Neural cell (in vitro differentiated cells): ENCODE results near the gene MFSD2A. TPM values are rescaled to one million over a fixed set of nuclear protein-coding genes. Genes with fewer than 3 reads are reported as not detected.

Experiments used
- H2AFZ ChIP-seq: fragments of 200-600, 300-800 bp; sonication (generic), shearing (Covaris generic); 2 replicates; pipeline ENCODE4 v1.6.0; 2014; ENCODE audit warnings: low read depth, mild to moderate bottlenecking, antibody characterized with exemption, low read length, moderate library complexity
- H3F3A ChIP-seq: fragments of 200-600 bp; shearing (Covaris generic); 2 replicates; pipeline ENCODE4 v1.6.1; 2016; ENCODE audit warnings: mild to moderate bottlenecking, moderate library complexity, mixed read lengths, antibody characterized with exemption, low read length; ENCODE audit not compliant: insufficient read depth, poor library complexity, severe bottlenecking
- H3K27ac ChIP-seq: fragments of 200-600, 300-800 bp; sonication (generic), shearing (Covaris generic); 2 replicates; pipeline ENCODE4 v1.5.1; 2014; ENCODE audit warnings: mild to moderate bottlenecking, low read length, moderate library complexity
- H3K27me3 ChIP-seq: fragments of 300-800, 200-600 bp; sonication (generic), shearing (Covaris generic); 2 replicates; pipeline ENCODE4 v1.6.0; 2014; ENCODE audit warnings: mild to moderate bottlenecking, low read depth, low read length, moderate library complexity; ENCODE audit not compliant: insufficient read depth
- H3K36me3 ChIP-seq: fragments of 300-800, 200-600 bp; sonication (generic), shearing (Covaris generic); 2 replicates; pipeline ENCODE4 v1.5.1; 2014; ENCODE audit warnings: mild to moderate bottlenecking, antibody characterized with exemption, low read length, moderate library complexity; ENCODE audit not compliant: insufficient read depth
- H3K4me2 ChIP-seq: fragments of 300-800, 200-600 bp; sonication (generic), shearing (Covaris generic); 2 replicates; pipeline ENCODE4 v1.6.0; 2014; ENCODE audit warnings: mild to moderate bottlenecking, low read length
- H3K4me3 ChIP-seq: fragments of 300-800, 200-600 bp; sonication (generic), shearing (Covaris generic); 2 replicates; pipeline ENCODE4 v1.5.1; 2014; ENCODE audit warnings: mild to moderate bottlenecking, low read length, moderate library complexity
- H3K79me2 ChIP-seq: fragments of 200-600 bp; shearing (Covaris generic); replicated peaks from 2 replicates; pipeline ENCODE4 v1.6.0; 2014; ENCODE audit warnings: mild to moderate bottlenecking, low read length, moderate library complexity; ENCODE audit not compliant: insufficient read depth
- H3K9ac ChIP-seq: fragments of 300-800, 200-600 bp; sonication (generic), shearing (Covaris generic); 2 replicates; pipeline ENCODE4 v1.6.1; 2016; ENCODE audit warnings: mild to moderate bottlenecking, low read length, mixed read lengths
- H3K9me2 ChIP-seq: fragments of 200-600 bp; shearing (Covaris generic); 2 replicates; pipeline ENCODE4 v1.6.1; 2016; ENCODE audit warnings: mild to moderate bottlenecking, low read length, mixed read lengths; ENCODE audit not compliant: insufficient read depth
- H3K9me3 ChIP-seq: fragments of 200-600, 300-800 bp; sonication (generic), shearing (Covaris generic); 2 replicates; pipeline ENCODE4 v1.6.1; 2016; ENCODE audit warnings: mild to moderate bottlenecking, mixed run types, low read length, moderate library complexity, mixed read lengths
- H4K20me1 ChIP-seq: fragments of 200-600 bp; shearing (Covaris generic); 2 replicates; pipeline ENCODE4 v1.6.1; 2016; ENCODE audit warnings: mild to moderate bottlenecking, mixed run types; ENCODE audit not compliant: insufficient read depth
- EP300 ChIP-seq: fragments of 450-650 bp; conservative IDR thresholded peaks from 2 replicates; pipeline ENCODE4 v1.6.1; 2014; ENCODE audit warnings: antibody characterized with exemption, mild to moderate bottlenecking, moderate library complexity; ENCODE audit not compliant: poor library complexity, severe bottlenecking
- EZH2 ChIP-seq: fragments of 200-600, 300-800 bp; shearing (Covaris generic), sonication (generic); IDR thresholded peaks from 2 replicates; pipeline ENCODE4 v1.6.1; 2014; ENCODE audit warnings: antibody characterized with exemption, low read length, borderline replicate concordance, mild to moderate bottlenecking; ENCODE audit not compliant: insufficient read depth, poor library complexity, severe bottlenecking
- MXI1 ChIP-seq: fragments of 450-650 bp; conservative IDR thresholded peaks from 2 replicates; pipeline ENCODE4 v1.6.1; 2014; ENCODE audit warnings: antibody characterized with exemption, mild to moderate bottlenecking; ENCODE audit not compliant: poor library complexity, severe bottlenecking
- POLR2AphosphoS5 ChIP-seq: IDR thresholded peaks from 2 replicates; pipeline ENCODE4 v1.6.1; 2012
- RAD21 ChIP-seq: fragments of 450-650 bp; conservative IDR thresholded peaks from 2 replicates; pipeline ENCODE4 v1.6.1; 2014; ENCODE audit warnings: antibody characterized with exemption, mild to moderate bottlenecking, moderate library complexity
- REST ChIP-seq: IDR thresholded peaks from 2 replicates; pipeline ENCODE4 v1.6.1; 2012; ENCODE audit warnings: borderline replicate concordance
- SMC3 ChIP-seq: fragments of 450-650 bp; conservative IDR thresholded peaks from 2 replicates; pipeline ENCODE4 v1.6.1; 2014; ENCODE audit warnings: antibody characterized with exemption, mild to moderate bottlenecking, moderate library complexity; ENCODE audit not compliant: poor library complexity
- TAF1 ChIP-seq: IDR thresholded peaks from 2 replicates; pipeline ENCODE4 v1.6.1; 2012; ENCODE audit warnings: low read depth
- polyA plus RNA-seq: library from polyadenylated mRNA; depleted of rRNA; stranded (reverse); fragments of >200 nt; gene quantifications from 2 replicates; pipeline ENCODE4 v1.2.3, GENCODE V29; 2014
- TF ChIP-seq, protein P1 (sequence below): fragments of 450-650 bp; IDR thresholded peaks from 2 replicates; pipeline ENCODE4 v1.5.1; 2014; ENCODE audit warnings: antibody characterized with exemption, mild to moderate bottlenecking, moderate library complexity; ENCODE audit not compliant: poor library complexity, severe bottlenecking

Gene MFSD2A
- polyA plus RNA-seq, 1 donor from 2014 or later, result 7.0 TPM

DNA sequence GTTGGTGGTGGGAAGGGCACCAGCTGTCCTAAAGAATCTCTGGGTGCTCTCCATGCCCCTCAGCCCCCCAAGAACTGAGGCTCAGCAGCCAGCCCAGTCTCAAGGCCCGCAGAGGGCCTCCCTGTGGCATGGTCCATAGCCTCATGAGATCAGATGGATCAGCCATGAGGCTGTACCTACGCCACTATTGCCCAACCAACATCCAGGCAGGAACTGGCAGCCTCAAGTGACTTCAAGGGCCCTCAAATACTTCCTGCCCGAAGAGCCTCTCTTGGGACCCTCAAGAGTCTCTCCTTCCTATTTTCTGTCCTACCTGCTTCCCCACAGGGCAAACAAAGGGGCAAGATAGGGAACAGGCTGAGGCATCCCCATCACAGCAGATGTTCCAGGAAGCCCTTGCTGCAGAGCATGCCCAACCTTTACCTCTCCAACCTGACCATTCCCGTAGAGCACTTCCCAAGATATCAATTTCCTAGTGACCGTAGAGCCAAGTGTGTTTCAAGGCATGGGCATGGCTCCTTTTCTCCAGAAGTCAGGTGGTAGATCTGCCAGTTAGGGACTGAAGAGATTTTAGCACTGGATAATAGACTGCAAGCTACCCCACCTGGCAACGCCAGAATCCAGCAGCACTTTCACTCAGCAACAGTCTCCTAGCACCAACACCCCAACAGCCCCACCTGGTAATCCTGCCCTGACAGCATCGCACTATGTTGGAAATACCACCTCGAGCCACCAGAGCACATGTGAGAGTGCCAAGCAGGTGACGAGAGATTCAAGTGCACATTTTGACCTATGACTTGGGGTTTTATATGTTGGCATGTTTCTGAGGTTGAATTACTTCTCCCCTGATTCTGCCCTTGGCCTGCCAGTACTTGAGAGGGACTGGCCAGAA is 13.7 kb upstream of the MFSD2A start:
- Histone ChIP-seq H3K9me3 (no peaks in the 10 kb centered on the region), H3K9me2 (no peaks in the 10 kb centered on the region), H3K4me2 (no peak overlapping the region), H3K79me2 (no peaks in the 10 kb centered on the region), H3K4me3 (no peak overlapping the region), H3K27me3 (no peaks in the 10 kb centered on the region), H3K36me3 (no peaks in the 10 kb centered on the region), H3K27ac (no peak overlapping the region), H3F3A (no peaks in the 10 kb centered on the region), H2AFZ (no peak overlapping the region), H4K20me1 (no peaks in the 10 kb centered on the region), H3K9ac (no peak overlapping the region)
- TF ChIP-seq REST (no peak), TAF1 (no peak), EZH2 (no peak), SMC3 (no peak), RAD21 (no peak), MXI1 (no peak)
- TF ChIP-seq, protein P1, sequence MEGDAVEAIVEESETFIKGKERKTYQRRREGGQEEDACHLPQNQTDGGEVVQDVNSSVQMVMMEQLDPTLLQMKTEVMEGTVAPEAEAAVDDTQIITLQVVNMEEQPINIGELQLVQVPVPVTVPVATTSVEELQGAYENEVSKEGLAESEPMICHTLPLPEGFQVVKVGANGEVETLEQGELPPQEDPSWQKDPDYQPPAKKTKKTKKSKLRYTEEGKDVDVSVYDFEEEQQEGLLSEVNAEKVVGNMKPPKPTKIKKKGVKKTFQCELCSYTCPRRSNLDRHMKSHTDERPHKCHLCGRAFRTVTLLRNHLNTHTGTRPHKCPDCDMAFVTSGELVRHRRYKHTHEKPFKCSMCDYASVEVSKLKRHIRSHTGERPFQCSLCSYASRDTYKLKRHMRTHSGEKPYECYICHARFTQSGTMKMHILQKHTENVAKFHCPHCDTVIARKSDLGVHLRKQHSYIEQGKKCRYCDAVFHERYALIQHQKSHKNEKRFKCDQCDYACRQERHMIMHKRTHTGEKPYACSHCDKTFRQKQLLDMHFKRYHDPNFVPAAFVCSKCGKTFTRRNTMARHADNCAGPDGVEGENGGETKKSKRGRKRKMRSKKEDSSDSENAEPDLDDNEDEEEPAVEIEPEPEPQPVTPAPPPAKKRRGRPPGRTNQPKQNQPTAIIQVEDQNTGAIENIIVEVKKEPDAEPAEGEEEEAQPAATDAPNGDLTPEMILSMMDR, result no peak

- H4K20me1 ChIP-seq, result no peaks in the 10 kb centered on the region
- H3K4me2 ChIP-seq, result no peak overlapping the region
- no peak overlapping the region for H3K4me3 ChIP-seq
- H3F3A ChIP-seq, result no peaks in the 10 kb centered on the region
- no peak overlapping the region for H3K27ac ChIP-seq
- H3K27me3 ChIP-seq, result no peaks in the 10 kb centered on the region
- no peak for TF ChIP-seq EZH2
- no peak for TF ChIP-seq REST
- no peak for TF ChIP-seq TAF1
- no peak for TF ChIP-seq MXI1
- no peak for TF ChIP-seq RAD21
- TF ChIP-seq POLR2AphosphoS5, result no peak
- no peak for TF ChIP-seq EP300
- TF ChIP-seq SMC3, result no peak
- TF ChIP-seq, protein P1, result no peak
- no peaks in the 10 kb centered on the region for H3K9me2 ChIP-seq
- H3K9me3 ChIP-seq, result no peaks in the 10 kb centered on the region
- no peaks in the 10 kb centered on the region for H3K79me2 ChIP-seq
- no peaks in the 10 kb centered on the region for H3K36me3 ChIP-seq
- H2AFZ ChIP-seq, result no peak overlapping the region
- no peak overlapping the region for H3K9ac ChIP-seq
Observed at GRCh38 chr1:39943471-39944290, 11.3 kb upstream of the MFSD2A start.
